ENCODE results near the gene NSMCE4A.

DNA sequence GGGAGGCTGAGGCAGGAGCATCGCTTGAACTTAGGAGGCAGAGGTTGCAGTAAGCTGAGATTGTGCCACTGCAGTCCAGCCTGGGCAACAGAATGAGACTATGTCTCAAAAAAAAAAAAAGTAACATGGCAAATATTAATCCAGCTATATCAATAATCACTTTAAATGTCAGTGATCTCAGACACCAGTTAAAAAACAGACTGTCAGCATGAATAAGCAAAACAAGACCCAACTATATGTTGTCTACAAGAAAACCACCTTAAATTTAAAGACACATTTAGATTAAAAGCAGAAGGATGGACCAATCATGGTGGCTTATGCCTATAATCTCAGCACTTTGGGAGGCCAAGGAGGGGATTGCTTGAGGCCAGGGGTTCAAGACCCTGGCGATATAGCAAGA lies 38.7 kb downstream of the NSMCE4A start:
- TF ChIP-seq POLR2AphosphoS5 (IDR thresholded peaks at IDR 0.05; ENCODE audit: low read depth, low read length) (no peak), TAF1 (IDR thresholded peaks at IDR 0.05; ENCODE audit: borderline replicate concordance, low read depth, low read length) (no peak), POLR2A (IDR thresholded peaks at IDR 0.05; ENCODE audit: low read depth, low read length) (no peak)
